ENCODE data around the gene H2AZ2. TPM values are rescaled to one million over a fixed set of nuclear protein-coding genes. Genes with fewer than 3 reads are reported as not detected.

H2AZ2 gene
- total and polyA plus RNA-seq, 8 donors, result 37.8 to 83.0 (median 56.0) TPM

DNA sequence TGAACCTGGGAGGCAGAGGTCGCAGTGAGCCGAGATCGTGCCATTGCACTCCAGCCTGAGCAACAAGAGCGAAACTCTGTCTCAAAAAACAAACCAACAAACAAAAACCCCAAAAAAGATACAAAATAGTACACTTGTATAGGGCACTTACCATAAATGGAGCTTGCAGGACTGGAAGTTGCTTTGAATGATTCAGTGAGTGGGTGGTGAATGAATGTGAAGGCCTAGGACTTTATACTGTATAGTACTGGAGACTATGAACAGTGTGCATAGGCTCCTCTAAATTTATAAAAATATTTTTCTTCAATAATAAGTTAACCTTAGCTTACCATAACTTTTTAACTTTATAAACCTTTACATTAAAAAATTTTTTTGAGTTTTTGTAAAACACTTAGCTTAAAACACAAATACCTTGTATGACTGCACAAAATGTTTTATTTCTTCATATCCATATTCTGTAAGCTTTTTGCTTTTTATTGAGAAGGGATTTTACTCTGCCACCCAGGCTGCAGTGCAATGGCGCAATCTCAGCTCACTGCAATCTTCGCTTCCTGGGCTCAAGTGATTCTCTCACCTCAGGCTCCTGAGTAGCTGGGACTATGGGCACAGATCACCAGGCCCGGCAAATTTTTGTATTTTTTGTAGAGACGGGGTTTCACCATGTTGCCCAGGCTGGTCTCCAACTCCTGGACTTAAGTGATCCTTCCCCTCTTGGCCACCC, 6.9 kb upstream of the H2AZ2 start:
- WGBS, 2 donors, result 82 to 89% methylated on average over 8 of the region's 8 CpGs
- DNase-seq (no peak), FAIRE-seq (no peak), ATAC-seq (no peak)
- Histone ChIP-seq H3K4me3 (no peak overlapping the region), H3K9me3 (no peaks in the 10 kb centered on the region), H3K36me3 (no peaks in the 10 kb centered on the region), H3K27ac (no peak overlapping the region), H3K27me3 (no peaks in the 10 kb centered on the region), H3K4me1 (no peaks in the 10 kb centered on the region)
- intact Hi-C loops (cut with DNase I), result loop anchor here in 2 of 3 donors (5.0 to 10.0 kb wide), 2 partner anchors 67 to 280 kb away; no protein-coding TSS in a partner anchor
- no peak for TF ChIP-seq CTCF (IDR thresholded peaks at IDR 0.05)

- H3K27ac ChIP-seq, result no peak overlapping the region
- ATAC-seq (no peak), DNase-seq (no peak), FAIRE-seq (no peak)
- intact Hi-C loops (cut with DNase I), result loop anchor here in 1 of 3 donors (10.0 kb wide), 1 partner anchor 281 kb away; no protein-coding TSS in a partner anchor
- 67 to 89% methylated on average over 3 of the region's 3 CpGs for WGBS, 2 donors
- no peaks in the 10 kb centered on the region for H3K9me3 ChIP-seq
- no peaks in the 10 kb centered on the region for H3K36me3 ChIP-seq
- no peak for TF ChIP-seq CTCF (IDR thresholded peaks at IDR 0.05)
- H3K4me3 ChIP-seq, result no peak overlapping the region
- H3K27me3 ChIP-seq, result no peaks in the 10 kb centered on the region
- peaks cover 0 to 5% (median 0%) of the 10 kb centered on the region in 3 donors for H3K4me1 ChIP-seq
Observed at GRCh38 chr7:44853391-44853790, 5.5 kb upstream of the H2AZ2 start.

- FAIRE-seq (no peak), ATAC-seq (no peak), DNase-seq (no peak)
- Histone ChIP-seq H3K27me3 (no peaks in the 10 kb centered on the region), H3K4me3 (no peak overlapping the region), H3K4me1 (peaks cover 0 to 5% (median 0%) of the 10 kb centered on the region in 3 donors), H3K9me3 (no peaks in the 10 kb centered on the region), H3K27ac (no peak overlapping the region), H3K36me3 (no peaks in the 10 kb centered on the region)
- intact Hi-C loops (cut with DNase I), result loop anchor here in 1 of 3 donors (10.0 kb wide), 1 partner anchor 282 kb away; no protein-coding TSS in a partner anchor
- TF ChIP-seq CTCF (IDR thresholded peaks at IDR 0.05), result no peak
- 78 to 85% methylated on average over 3 of the region's 3 CpGs for WGBS, 2 donors
Observed at GRCh38 chr7:44852590-44852989, 4.7 kb upstream of the H2AZ2 start.

GRCh38 chr7:44849885-44850544, 2.1 kb upstream of the H2AZ2 start:
- 77 to 91% methylated on average over 5 of the region's 5 CpGs for WGBS, 2 donors
- Histone ChIP-seq H3K36me3 (no peaks in the 10 kb centered on the region), H3K27ac (no peak overlapping the region), H3K27me3 (no peaks in the 10 kb centered on the region), H3K9me3 (no peaks in the 10 kb centered on the region), H3K4me1 (peaks cover 0 to 19% (median 15%) of the 10 kb centered on the region in 3 donors), H3K4me3 (no peak overlapping the region)
- FAIRE-seq (no peak), DNase-seq (no peak), ATAC-seq (no peak)
- intact Hi-C loops (cut with DNase I), result loop anchor here in 1 of 3 donors (10.0 kb wide), 1 partner anchor 285 kb away; no protein-coding TSS in a partner anchor
- TF ChIP-seq CTCF (IDR thresholded peaks at IDR 0.05), result no peak

All from pancreas (tissue), 10 donors.